NCI-H1048 (cell line): ENCODE measurements around the gene CSNK2A1.
A peak's percentile ranks its signal among the peaks of the same experiment; 100 is the strongest.
"Not testable (repeated sequence)": the region's sequence is repeated elsewhere in the genome, so short reads cannot be mapped to it uniquely, and the experiment has no call there.

Experiments
- DNase-seq: peaks from one replicate; lab custom pipeline; 2025; lab: John Stamatoyannopoulos, UW

Gene CSNK2A1

GRCh38 chr20:543369-544152 is at the start of gene CSNK2A1:
Gene CSNK2A1, minus strand, starts transcription at chr20:543790. Its CDS starts 35,239 bp downstream, at chr20:508551.
- DNase-seq, result peak; percentile 80

DNA sequence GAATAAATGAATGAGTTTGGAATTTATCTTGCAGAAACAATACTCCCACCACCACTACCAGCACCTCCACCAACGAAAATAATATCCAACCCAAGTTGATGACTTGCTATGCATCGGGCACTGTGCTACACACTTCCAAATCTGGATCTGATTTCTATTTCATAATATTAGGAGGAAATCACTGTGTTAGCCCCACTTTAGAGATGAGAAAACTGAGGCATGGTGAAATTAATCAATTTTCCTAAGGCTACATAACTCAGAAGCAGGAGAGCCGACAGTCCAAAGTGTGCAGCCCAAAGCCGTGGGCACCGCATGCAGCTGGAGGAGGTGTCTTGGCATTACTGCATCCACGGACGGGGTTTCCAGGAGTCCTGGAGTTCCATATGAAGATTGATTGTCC is 48.9 kb upstream of the CSNK2A1 start:
- DNase-seq, result no peak

GRCh38 chr20:591941-592340 is 48.4 kb upstream of the CSNK2A1 start:
- DNase-seq, result no peak

DNA sequence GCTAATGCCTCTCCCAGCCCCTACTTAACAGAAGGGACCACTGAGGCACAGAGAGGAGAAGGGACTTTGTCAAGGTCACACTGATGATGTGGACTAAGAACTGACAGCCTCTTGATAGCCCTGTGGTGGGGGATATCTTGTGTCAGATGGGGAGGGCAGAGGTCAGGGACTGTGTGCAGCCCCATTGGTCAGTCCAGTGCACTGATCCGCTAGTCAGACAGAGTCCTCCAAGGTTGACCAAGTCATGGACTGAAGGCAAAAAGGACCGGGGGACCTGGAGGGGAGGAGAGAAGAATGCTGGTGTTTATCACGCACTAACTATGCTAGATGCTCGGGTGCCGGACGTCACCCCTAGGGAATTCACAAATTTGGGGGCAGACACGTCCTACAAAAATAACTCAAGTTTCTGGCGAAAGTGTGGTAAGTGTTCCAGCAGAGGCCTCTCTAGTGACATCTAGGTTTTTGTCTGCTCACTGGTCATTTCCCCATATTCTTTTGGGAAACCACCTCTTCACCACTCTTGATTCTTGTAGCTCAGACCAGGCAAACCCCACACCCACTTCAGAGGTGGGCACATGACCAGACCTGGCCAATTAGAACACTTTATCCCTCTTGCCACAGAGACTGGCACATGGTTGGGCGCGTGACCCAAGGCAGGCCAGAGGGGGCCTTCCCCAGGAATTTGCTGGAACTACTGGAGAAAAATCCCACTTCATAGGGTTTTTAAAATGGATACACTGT is 45.5 kb upstream of the CSNK2A1 start:
- DNase-seq, result no peak

- no peak for DNase-seq
Measured at GRCh38 chr20:588476-588875, 44.9 kb upstream of the CSNK2A1 start.

- DNase-seq, result no peak
Measured at GRCh38 chr20:584971-585301, 41.3 kb upstream of the CSNK2A1 start.

DNA sequence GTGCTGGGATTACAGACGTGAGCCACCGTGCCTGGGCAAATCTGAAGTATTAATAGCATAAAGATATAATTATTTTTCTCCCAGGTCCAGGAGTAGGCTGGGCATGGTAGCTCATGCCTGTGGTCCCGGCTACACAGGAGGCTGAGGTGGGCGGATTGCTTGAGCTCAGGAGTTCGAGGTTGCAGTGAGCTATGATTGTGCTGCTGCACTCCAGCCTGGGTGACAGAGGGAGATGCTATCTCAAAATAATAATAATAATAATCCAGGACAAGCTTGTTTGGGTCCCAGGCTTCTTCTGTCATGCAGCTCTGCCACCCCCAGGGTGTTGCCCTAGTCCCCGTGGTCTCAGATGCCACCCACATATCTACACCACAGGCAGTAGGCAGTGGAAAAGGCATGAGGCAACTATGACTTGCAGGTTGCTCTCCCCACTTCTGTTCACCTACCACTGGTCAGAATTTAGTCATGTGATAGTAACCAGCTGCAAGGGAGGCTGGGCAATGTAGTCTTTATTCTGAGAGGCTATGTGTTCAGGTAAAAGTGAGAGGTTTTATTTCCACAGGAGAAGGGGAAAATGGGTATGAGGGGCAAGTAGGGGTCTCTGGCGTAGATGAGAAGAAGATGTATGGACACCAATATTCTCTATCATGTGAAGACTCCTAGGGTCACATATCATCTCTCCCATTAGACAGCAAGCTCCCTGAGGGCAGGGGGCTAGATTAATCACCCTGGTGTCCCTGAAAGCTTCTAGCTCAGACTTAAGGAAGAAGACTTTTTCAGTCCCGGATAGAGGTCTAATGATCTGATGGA is 40.8 kb upstream of the CSNK2A1 start:
- no peak for DNase-seq

DNA sequence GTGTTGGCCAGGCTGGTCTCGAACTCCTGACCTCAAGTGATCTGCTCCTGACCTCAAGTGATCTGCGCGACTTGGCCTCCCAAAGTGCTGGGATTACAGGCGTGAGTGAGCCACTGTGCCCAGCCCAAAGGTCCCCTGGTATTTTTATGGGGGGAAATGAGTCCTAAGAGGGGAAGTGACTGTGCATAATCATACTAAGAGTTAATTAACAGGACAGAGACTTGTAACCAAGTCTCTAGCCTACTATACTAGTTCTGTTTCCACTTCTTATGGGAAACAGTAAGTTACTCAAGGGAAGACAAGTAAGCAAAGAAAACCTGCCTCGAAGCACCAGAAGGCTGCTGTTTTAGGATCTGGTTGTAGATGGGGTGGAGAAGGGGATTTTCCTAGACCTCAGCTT is 38.6 kb upstream of the CSNK2A1 start:
- no peak for DNase-seq

DNA sequence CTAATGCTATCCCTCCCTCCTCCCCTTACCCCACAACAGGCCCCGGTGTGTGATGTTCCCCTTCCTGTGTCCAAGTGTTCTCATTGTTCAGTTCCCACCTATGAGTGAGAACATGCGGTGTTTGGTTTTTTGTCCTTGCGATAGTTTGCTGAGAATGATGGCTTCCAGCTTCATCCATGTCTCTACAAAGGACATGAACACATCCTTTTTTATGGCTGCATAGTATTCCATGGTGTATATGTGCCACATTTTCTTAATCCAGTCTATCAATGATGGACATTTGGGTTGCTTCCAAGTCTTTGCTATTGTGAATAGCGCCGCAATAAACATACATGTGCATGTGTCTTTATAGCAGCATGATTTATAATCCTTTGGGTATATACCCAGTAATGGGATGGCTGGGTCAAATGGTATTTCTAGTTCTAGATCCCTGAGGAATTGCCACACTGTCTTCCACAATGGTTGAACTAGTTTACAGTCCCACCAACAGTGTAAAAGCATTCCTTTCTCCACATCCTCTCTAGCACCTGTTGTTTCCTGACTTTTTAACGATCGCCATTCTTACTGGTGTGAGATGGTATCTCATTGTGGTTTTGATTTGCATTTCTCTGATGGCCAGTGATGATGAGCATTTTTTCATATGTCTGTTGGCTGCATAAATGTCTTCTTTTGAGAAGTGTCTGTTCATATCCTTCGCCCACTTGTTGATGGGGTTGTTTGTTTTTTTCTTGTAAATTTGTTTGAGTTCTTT is 35.5 kb upstream of the CSNK2A1 start:
- not testable (repeated sequence) for DNase-seq

GRCh38 chr20:577167-577791 is 33.7 kb upstream of the CSNK2A1 start:
- DNase-seq, result no peak

DNA sequence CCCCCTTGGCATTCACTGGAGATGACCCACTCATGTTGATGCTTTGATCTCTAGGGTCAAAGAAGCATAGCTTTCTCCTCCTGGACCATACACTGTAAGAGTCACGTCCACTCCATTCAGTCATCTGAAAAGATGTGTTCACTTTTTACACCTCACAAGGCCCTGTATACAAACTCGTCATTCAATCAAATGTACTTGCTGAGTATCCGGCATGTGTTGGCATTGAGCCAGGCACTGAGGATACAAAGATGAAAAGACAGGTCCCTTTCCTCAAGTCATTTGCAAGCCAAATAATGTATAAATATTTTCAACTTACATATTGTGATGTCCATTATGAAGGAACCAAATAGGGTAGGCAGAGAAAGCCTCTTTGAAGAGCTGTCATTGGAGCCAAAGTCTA is 32.6 kb upstream of the CSNK2A1 start:
- peak; percentile 75 for DNase-seq

GRCh38 chr20:575230-575629 is 31.6 kb upstream of the CSNK2A1 start:
- no peak for DNase-seq

DNA sequence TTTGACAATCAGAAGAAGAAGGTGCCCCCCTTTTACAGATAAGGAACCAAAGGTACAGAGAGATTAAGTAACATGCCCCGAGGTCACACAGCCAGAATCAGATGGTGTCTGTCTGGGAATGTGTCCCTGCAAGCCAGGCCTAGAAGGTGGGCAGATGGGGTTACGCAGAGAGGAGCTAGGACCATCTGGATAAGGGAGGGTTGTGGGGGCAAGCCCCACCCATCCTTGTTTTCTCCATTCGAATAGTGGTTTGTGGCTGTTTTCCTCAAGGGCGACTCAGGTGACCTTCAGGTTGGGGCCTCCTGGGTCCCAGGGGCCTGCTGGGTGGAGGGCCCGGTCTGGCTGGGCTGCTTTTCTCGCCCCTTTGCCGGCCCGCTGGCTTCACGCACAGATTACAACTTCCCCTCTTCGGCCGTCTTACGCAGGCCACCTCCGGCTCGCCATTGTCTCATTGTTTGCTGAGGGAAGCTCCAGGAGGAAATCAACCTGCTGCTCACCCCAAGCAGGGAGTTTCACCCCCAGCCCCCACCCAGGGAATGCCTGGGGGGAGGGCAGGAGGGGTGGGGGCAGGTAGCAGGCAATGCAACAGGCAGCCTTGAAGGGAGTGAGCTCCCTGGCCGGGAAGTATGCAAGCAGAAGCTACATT is 30.8 kb upstream of the CSNK2A1 start:
- DNase-seq, result no peak

- DNase-seq, result no peak
Measured at GRCh38 chr20:573414-574296, 30.1 kb upstream of the CSNK2A1 start.

- no peak for DNase-seq
Measured at GRCh38 chr20:572727-573126, 29.1 kb upstream of the CSNK2A1 start.

GRCh38 chr20:571754-572441 is 28.3 kb upstream of the CSNK2A1 start:
- DNase-seq, result no peak

GRCh38 chr20:568673-569415 is 25.3 kb upstream of the CSNK2A1 start:
- DNase-seq, result no peak

- DNase-seq, result no peak
Measured at GRCh38 chr20:568097-568652, 24.6 kb upstream of the CSNK2A1 start.
